HCT116 (cell line): ENCODE measurements around the gene ZNFX1. TPM values are rescaled to one million over a fixed set of nuclear protein-coding genes. Genes with fewer than 3 reads are reported as not detected.
"Not testable (repeated sequence)": the region's sequence is repeated elsewhere in the genome, so short reads cannot be mapped to it uniquely, and the experiment has no call there.

Source experiments
- ATAC-seq: fragments of 200-7000 bp; cut with Tn5 transposase; 2 replicates; pipeline ENCODE4 v1.9.1; 2020; ENCODE audit warnings: mild to moderate bottlenecking, moderate library complexity
- BruUV-seq: library from RNA; stranded (reverse); fragments of 400-500 nt; replicated peaks from 2 replicates; lab custom pipeline; 2021; lab: Mats Ljungman, UMichigan
- CTCF ChIA-PET: fragments of 300-600 bp; sonication (Branson Sonifier 250); formaldehyde crosslinking; loops from one replicate; lab custom pipeline; 2021; ENCODE audit warnings: antibody characterized with exemption; lab: Charles Lee
- POLR2A ChIA-PET: fragments of 300-600, 350-600 bp; sonication (Branson Sonifier 250); formaldehyde crosslinking; loops from one replicate; lab custom pipeline; 2021; ENCODE audit warnings: antibody characterized with exemption; lab: Charles Lee
- RAD21 ChIA-PET, 2 experiments: fragments of 300-600 bp; sonication (Branson Sonifier 250); formaldehyde crosslinking; loops; one replicate each; lab custom pipeline; 2023; ENCODE audit warnings: low total read pairs in 2 of 2; ENCODE audit not compliant: uncharacterized antibody in 2 of 2, unreplicated experiment in 2 of 2, low non-redundant PET in 1 of 2; lab: Charles Lee
- DNase-seq: peaks from one replicate; pipeline ENCODE4 v3.0.0-alpha.2; 2010; ENCODE audit warnings: low read depth, low spot score
- H2AFZ ChIP-seq: fragments of 200-600 bp; shearing (Covaris generic), sonication (generic); 2 replicates; pipeline ENCODE4 v1.6.1; 2017; ENCODE audit warnings: low read depth, mixed run types, mixed read lengths, antibody characterized with exemption, low read length; ENCODE audit not compliant: poor library complexity, severe bottlenecking
- H3K27ac ChIP-seq: 2 replicates; pipeline ENCODE4 v1.5.1; 2012; ENCODE audit warnings: low read depth, low read length
- H3K27me3 ChIP-seq: fragments of 200-600 bp; sonication (generic); 2 replicates; pipeline ENCODE4 v1.6.1; 2016; ENCODE audit warnings: mixed run types, low read length, mixed read lengths; ENCODE audit not compliant: insufficient read depth
- H3K36me3 ChIP-seq, 2 experiments: fragments of 200-500 bp in 1 of 2; fragments of 200-600 bp in 1 of 2; sonication (Bioruptor generic) in 1 of 2; sonication (generic) in 1 of 2; 2 replicates each; pipeline versions ENCODE4 v1.5.1 to v1.6.1; 2014 to 2016; ENCODE audit warnings: low read length in 2 of 2, inconsistent platforms in 1 of 2, mixed read lengths in 1 of 2, mixed run types in 1 of 2; ENCODE audit not compliant: insufficient read depth in 2 of 2, control insufficient read depth in 1 of 2
- H3K4me1 ChIP-seq, 2 experiments: fragments of 200-600 bp in 1 of 2; sonication (generic) in 1 of 2; 2 replicates each; pipeline versions ENCODE4 v1.5.1 to v1.6.1; 2012 to 2017; ENCODE audit warnings: low read length in 2 of 2, inconsistent platforms in 1 of 2, mild to moderate bottlenecking in 1 of 2, mixed read lengths in 1 of 2, mixed run types in 1 of 2, moderate library complexity in 1 of 2; ENCODE audit not compliant: insufficient read depth in 2 of 2, control insufficient read depth in 1 of 2
- H3K4me2 ChIP-seq: fragments of 200-600 bp; sonication (generic); 2 replicates; pipeline ENCODE4 v1.6.1; 2017; ENCODE audit warnings: mixed run types, low read length, mixed read lengths
- H3K4me3 ChIP-seq, 2 experiments: fragments of 200-600 bp in 1 of 2; sonication (generic) in 1 of 2; replicated peaks in 1 of 2; 2 replicates each; pipeline ENCODE4 v1.5.1; 2011 to 2016; ENCODE audit warnings: low read length in 2 of 2, control low read depth in 1 of 2, low read depth in 1 of 2, mild to moderate bottlenecking in 1 of 2, mixed read lengths in 1 of 2, mixed run types in 1 of 2
- H3K79me2 ChIP-seq: fragments of 200-600 bp; sonication (generic); 2 replicates; pipeline ENCODE4 v1.6.1; 2017; ENCODE audit warnings: mild to moderate bottlenecking, mixed run types, low read length, moderate library complexity, mixed read lengths; ENCODE audit not compliant: insufficient read depth
- H3K9ac ChIP-seq: fragments of 200-600 bp; sonication (generic); 2 replicates; pipeline ENCODE4 v1.6.1; 2016; ENCODE audit warnings: low read length, mixed read lengths
- H3K9me2 ChIP-seq: fragments of 200-600 bp; sonication (generic), shearing (Covaris generic); 2 replicates; pipeline ENCODE4 v1.6.1; 2017; ENCODE audit warnings: mixed run types, mild to moderate bottlenecking, moderate library complexity; ENCODE audit not compliant: insufficient read depth
- H3K9me3 ChIP-seq, 2 experiments: fragments of 200-500 bp in 1 of 2; fragments of 200-600 bp in 1 of 2; sonication (Bioruptor generic) in 1 of 2; sonication (generic) in 1 of 2; 2 replicates each; pipeline ENCODE4 v1.6.1; 2014 to 2017; ENCODE audit warnings: low read length in 2 of 2, mixed read lengths in 2 of 2, inconsistent platforms in 1 of 2, low read depth in 1 of 2, mild to moderate bottlenecking in 1 of 2, mixed run types in 1 of 2, moderate library complexity in 1 of 2; ENCODE audit not compliant: control insufficient read depth in 1 of 2, insufficient read depth in 1 of 2
- H4K20me1 ChIP-seq: fragments of 200-600 bp; sonication (generic), shearing (Covaris generic); 2 replicates; pipeline ENCODE4 v1.6.1; 2017; ENCODE audit warnings: mixed run types, mild to moderate bottlenecking, moderate library complexity; ENCODE audit not compliant: insufficient read depth
- CBX3 ChIP-seq: IDR thresholded peaks from 2 replicates; pipeline ENCODE4 v1.6.1; 2012; ENCODE audit warnings: low read depth
- CEBPB ChIP-seq: IDR thresholded peaks from 2 replicates; pipeline ENCODE4 v1.6.1; 2012; ENCODE audit warnings: low read depth
- ELF1 ChIP-seq: IDR thresholded peaks from 2 replicates; pipeline ENCODE4 v1.6.1; 2012; ENCODE audit warnings: low read depth, borderline replicate concordance
- EZH2phosphoT487 ChIP-seq: fragments of 200-600 bp; IDR thresholded peaks from 2 replicates; pipeline ENCODE4 v1.6.1; 2018; ENCODE audit warnings: antibody characterized with exemption, borderline replicate concordance
- POLR2A ChIP-seq: IDR thresholded peaks from 2 replicates; pipeline ENCODE4 v1.7.0; 2011; ENCODE audit warnings: borderline replicate concordance; ENCODE audit not compliant: insufficient read depth, insufficient read length; ENCODE audit errors: extremely low read depth
- POLR2AphosphoS5 ChIP-seq: IDR thresholded peaks from 2 replicates; pipeline ENCODE4 v1.6.1; 2011; ENCODE audit warnings: mild to moderate bottlenecking, low read depth, low read length, moderate library complexity
- SIN3A ChIP-seq: IDR thresholded peaks from 2 replicates; pipeline ENCODE4 v1.6.1; 2012; ENCODE audit warnings: low read depth
- SP1 ChIP-seq: IDR thresholded peaks from 2 replicates; pipeline ENCODE4 v1.6.1; 2012; ENCODE audit warnings: low read depth
- ZBTB33 ChIP-seq: IDR thresholded peaks from 2 replicates; pipeline ENCODE4 v1.6.1; 2011; ENCODE audit warnings: mild to moderate bottlenecking, low read length, moderate library complexity; ENCODE audit not compliant: insufficient replicate concordance; ENCODE audit errors: extremely low read depth
- intact Hi-C: fragments of 100-400 bp; cut with micrococcal nuclease; formaldehyde crosslinking; loops from 2 replicates; pipeline ENCODE4 v1.10.0; 2022
- total RNA-seq: library from RNA; stranded (reverse); gene quantifications from one replicate; pipeline ENCODE4 v1.2.1, GENCODE V29; 2021; ENCODE audit not compliant: unreplicated experiment
- TF ChIP-seq, protein P1 (sequence below): IDR thresholded peaks from 2 replicates; pipeline ENCODE4 v1.6.1; 2012

ZNFX1 gene
- total RNA-seq, 1 experiment from 2014 or later = 24.1 TPM

GRCh38 chr20:49219091-49219923 is 58.5 kb downstream of the ZNFX1 start, which contains the start of gene DDX27:
Gene DDX27, plus strand, starts transcription at chr20:49219416. Its CDS starts 33 bp downstream, at chr20:49219449.
- intact Hi-C loops = loop anchor here (5.0 kb wide), 1 partner anchor 582 kb away; no protein-coding TSS in a partner anchor
- H2AFZ ChIP-seq = no peak within 1 kb of the TSS
- BruUV-seq = TSS peak; percentile 82
- no peaks in the 10 kb centered on the region for H3K9me2 ChIP-seq
- ChIA-PET CTCF (interaction anchor here (1.0 to 2.8 kb wide), 2 partner anchors 86 to 562 kb away, joined by 4 to 57 read pairs; no protein-coding TSS in a partner anchor), RAD21 (no interaction called here), POLR2A (interaction anchor here (0.7 to 1.6 kb wide), 10 partner anchors 14 to 255 kb away, joined by 3 to 5 read pairs (median 3); partner anchors contain the start of genes CSE1L and ZNFX1)
- peaks cover 33% of the 10 kb centered on the region for H3K79me2 ChIP-seq
- TF ChIP-seq POLR2A (peak; percentile 88), SP1 (no peak; the same call in 1 of the 2 replicates), ZBTB33 (no peak), POLR2AphosphoS5 (peak; percentile 95), SIN3A (peak; percentile 83; the same call in 1 of the 2 replicates), CEBPB (peak; percentile 88), CBX3 (no peak), ELF1 (peak; percentile 74), EZH2phosphoT487 (no peak)
- TF ChIP-seq, protein P1, sequence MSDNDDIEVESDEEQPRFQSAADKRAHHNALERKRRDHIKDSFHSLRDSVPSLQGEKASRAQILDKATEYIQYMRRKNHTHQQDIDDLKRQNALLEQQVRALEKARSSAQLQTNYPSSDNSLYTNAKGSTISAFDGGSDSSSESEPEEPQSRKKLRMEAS = peak; percentile 86
- ATAC-seq (peak; percentile 87), DNase-seq (peak; percentile 98)
- no peaks in the 10 kb centered on the region for H3K27me3 ChIP-seq
- H3K27ac ChIP-seq = peak within 1 kb of the TSS; percentile 59
- peak within 1 kb of the TSS; percentile 73 for H3K4me2 ChIP-seq
- peak within 1 kb of the TSS; percentile 87 to 95 for H3K4me3 ChIP-seq
- H4K20me1 ChIP-seq = no peaks in the 10 kb centered on the region
- H3K36me3 ChIP-seq = peaks cover 20 to 25% of the 10 kb centered on the region in 2 experiments
- H3K9me3 ChIP-seq = no peaks in the 10 kb centered on the region
- peaks cover 18 to 23% of the 10 kb centered on the region in 2 experiments for H3K4me1 ChIP-seq
- H3K9ac ChIP-seq = peak within 1 kb of the TSS; percentile 86

DNA sequence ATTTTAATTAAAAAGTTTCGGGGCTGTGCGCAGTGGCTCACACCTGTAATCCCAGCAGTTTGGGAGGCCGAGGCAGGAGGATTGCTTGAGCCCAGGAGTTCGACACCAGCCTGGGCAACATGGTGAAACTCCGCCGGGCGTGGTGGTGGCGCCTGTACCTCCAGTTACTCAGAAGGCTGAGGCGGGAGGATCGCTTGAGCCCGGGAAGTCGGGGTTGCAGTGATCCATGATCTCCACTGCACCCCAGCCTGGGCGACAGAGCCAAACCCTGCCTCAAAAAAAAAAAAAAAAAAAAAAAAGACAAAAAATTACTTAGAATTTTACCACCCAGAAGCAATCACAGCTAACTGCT is 59.1 kb downstream of the ZNFX1 start:
- intact Hi-C loops = loop anchor here (5.0 kb wide), 1 partner anchor 581 kb away; no protein-coding TSS in a partner anchor

More for the DNA sequence above, 59.1 kb downstream of the ZNFX1 start:
- Histone ChIP-seq H3K4me3 (peak overlapping the region; percentile 12 to 95; a peak in 3 of 4 replicates), H3K9ac (peak overlapping the region; percentile 86), H3K4me1 (peaks cover 18 to 23% of the 10 kb centered on the region in 2 experiments), H3K79me2 (peaks cover 33% of the 10 kb centered on the region), H3K27ac (peak overlapping the region; percentile 55), H3K36me3 (peaks cover 15 to 20% of the 10 kb centered on the region in 2 experiments), H3K4me2 (peak overlapping the region; percentile 73)
- H3K27me3 ChIP-seq, H3K9me3 ChIP-seq, H4K20me1 ChIP-seq, RAD21 ChIA-PET, H3K9me2 ChIP-seq, DNase-seq, H2AFZ ChIP-seq: not testable (repeated sequence)
- ChIA-PET POLR2A (interaction anchor here (0.7 to 1.6 kb wide), 10 partner anchors 13 to 255 kb away, joined by 3 to 5 read pairs (median 3); partner anchors contain the start of genes CSE1L and ZNFX1), CTCF (interaction anchor here (1.0 to 2.8 kb wide), 2 partner anchors 85 to 561 kb away, joined by 4 to 57 read pairs; no protein-coding TSS in a partner anchor)
- ATAC-seq = 0 out of 2 replicates have a peak, but pooled peaks have one; percentile 3
- BruUV-seq = TSS peak; percentile 99
